Hippocampal formation (tissue), 2 donors: ENCODE data around the gene CENPF.

Experiments used
- DNase-seq, 2 donors: peaks; one replicate each; lab custom pipeline; 2025; lab: John Stamatoyannopoulos, UW

The CENPF gene

GRCh38 chr1:214708321-214708955, 105.4 kb downstream of the CENPF start:
- no peak for DNase-seq

- DNase-seq, result no peak
Measured at GRCh38 chr1:214709241-214709640, 106.2 kb downstream of the CENPF start.

GRCh38 chr1:214712737-214713136, 109.7 kb downstream of the CENPF start:
- DNase-seq, result no peak
